Ramos (cell line): Measurements from ENCODE around the gene EXOSC10.
"Not testable (repeated sequence)": the region's sequence is repeated elsewhere in the genome, so short reads cannot be mapped to it uniquely, and the experiment has no call there.

Experiments
- in situ Hi-C: fragments of 300-500 bp; cut with MboI; formaldehyde crosslinking; loops from one replicate; pipeline ENCODE4 v1.14.3; 2022; ENCODE audit warnings: low sequenced_read_pairs; ENCODE audit not compliant: unreplicated experiment

EXOSC10 gene

DNA sequence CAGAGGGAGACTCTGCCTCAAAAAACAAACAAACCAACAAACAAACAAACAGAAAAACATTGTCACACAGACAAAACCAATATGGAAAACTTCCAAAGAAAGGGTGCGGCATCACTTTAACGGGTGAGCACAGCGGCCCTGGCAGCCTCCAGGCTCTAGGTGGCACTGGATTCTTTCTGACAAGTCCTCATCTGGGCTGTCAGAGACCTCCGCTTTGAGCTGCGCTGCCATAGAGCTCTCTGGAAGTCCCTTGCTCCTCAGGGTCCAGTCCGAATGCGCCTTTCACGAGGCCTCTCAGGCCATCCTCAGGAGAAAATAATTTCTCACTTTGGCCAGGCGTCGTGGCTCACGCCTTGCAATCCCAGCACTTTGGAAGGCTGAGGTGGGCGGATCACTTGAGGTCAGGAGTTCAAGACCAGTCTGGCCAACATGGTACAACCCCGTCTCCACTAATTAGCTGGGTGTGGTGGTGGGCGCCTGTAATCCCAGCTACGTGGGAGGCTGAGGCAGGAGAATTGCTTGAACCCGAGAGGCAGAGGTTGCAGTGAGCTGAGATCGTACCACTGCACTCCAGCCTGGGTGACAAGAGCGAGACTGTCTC, 35.6 kb downstream of the EXOSC10 start:
- in situ Hi-C loops, result not testable (repeated sequence)

DNA sequence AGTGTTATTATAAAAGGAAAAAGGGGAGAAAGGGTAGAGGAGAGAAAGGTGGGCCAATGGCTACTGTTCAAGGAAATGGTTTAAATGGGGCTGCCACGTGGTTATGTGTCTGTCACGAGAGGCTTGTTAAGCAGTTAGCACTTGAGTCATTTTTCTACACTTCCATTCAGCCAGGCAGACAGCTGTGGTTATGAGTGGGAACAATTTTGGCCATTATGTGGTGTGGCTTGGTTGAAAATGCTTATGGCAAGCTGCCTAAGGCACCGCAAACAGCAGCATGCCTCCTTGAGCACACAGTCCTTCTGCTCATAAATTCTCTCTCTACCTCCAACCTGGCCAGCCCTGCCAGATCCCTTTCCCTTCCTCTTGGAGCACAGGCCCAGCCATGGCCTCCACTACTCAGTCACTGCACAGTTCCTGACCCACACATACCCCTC, 36.7 kb downstream of the EXOSC10 start:
- in situ Hi-C loops, result no loop called here

DNA sequence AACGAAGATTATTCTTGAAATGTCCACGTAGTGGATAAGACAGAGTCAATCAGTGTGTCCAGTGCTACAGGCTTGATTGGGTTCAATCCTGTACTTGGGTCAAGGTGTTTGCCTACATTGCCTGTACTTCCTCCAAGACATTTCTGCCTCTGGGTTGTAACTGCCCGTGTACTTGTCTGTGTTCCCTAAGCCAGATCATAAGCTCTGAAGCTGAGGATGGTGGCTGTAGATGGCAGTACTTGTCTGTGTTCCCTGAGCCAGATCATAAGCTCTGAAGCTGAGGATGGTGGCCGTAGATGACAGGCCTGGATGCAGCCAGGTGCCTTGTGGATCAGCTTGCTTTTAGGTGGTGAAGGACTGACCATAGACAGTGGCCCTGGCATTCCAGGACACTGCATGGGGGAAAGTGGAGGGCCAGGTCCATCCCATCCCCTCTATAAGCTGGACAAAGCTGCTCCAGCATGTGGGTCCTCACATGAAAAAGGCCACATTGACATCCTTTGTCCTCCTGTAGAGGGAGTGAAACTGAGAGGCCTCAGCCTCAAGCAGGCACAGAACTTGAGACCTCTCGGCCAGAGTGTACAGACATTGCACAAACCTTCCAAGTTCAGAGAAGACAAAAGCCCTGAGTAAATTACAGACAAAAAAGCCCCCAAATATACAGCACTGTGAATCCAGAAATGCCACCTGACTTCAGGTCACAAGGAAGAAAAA, 37.9 kb downstream of the EXOSC10 start:
- in situ Hi-C loops, result no loop called here

DNA sequence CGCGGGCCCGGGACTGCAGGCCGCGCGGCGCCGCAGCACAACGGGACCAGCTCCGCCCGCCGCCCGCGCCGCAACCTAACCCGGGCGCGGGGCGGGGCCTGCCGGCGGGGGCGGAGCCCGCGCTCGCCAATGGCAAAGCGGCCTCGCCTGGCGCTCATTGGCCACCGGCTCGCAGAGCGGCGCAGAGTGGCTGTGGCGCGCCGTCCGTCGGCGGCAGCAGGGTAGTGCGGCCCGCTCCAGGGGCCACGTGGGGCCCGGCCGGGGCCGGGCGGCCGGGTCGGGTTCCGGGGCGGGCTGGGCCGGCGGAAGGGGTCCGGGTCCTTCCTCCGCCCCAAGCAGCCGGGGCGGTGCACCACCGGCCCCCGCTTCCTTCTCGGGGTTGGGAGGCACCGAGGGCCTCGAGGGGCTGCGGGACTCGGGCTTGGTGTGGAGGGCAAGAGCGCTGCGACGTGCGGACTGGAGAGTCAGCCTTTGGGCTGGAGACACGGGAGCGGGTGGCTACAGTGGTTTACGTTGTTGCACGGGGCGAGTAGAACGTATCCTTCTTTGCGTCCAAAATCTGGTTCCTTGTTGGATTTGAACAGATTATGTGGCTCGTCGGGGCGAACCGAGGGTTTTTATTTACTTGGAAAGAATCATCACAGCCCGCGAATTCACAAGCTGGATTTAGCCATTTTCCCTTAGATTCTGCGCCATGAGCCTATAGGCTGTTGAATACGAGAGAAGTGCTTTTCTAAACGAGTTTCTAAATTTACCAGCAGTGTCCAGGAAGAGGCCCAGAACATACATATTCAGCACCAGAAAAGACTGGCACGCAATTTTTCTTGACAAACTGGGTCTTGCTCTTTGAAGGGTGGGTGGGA, 39.5 kb downstream of the EXOSC10 start, which contains the start of gene SRM:
SRM (minus strand) TSS at position 51 of the 863 bp plus-strand sequence. CDS start 75 bp downstream, outside the sequence.
- in situ Hi-C loops, result no loop called here

DNA sequence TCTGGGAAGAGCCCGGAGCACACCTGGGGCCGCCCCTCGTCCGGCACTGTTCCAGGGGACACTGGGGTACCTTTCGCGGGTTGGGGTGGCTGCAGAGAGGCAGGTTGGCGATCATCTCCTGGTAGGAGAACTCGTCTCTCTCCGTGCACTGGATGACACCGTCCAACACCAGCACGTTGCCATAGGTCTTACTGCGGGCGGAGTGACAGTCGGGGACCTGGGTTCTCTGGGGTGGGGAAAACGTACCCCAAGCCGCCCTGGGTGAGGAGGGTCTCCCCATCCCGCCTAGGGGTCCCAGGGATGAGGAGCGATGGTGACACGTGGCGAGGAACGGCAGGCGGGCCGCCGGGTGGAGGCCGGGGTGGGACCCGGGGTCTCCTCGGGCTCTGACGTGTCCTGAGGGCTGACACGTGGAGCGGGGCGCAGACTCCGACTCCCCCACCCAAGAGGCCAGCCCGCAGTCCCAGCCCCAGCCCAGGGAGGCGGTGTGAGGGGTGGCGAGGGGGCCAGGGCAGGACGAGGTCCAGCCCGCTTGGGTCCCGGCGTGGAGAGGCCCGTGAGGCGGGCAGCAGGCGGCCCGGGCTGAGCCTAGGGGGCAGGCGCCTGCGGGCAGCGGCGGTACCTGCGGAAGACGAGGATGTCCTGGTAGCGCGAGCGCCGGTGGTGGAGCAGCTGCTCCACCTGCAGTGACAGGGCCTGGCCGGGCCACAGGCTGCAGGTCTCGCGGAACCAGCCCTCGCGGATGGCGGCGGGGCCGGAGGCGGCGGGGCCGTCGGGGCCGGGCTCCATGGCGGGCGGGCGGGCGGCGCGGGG, 40.3 kb downstream of the EXOSC10 start:
- in situ Hi-C loops, result no loop called here

DNA sequence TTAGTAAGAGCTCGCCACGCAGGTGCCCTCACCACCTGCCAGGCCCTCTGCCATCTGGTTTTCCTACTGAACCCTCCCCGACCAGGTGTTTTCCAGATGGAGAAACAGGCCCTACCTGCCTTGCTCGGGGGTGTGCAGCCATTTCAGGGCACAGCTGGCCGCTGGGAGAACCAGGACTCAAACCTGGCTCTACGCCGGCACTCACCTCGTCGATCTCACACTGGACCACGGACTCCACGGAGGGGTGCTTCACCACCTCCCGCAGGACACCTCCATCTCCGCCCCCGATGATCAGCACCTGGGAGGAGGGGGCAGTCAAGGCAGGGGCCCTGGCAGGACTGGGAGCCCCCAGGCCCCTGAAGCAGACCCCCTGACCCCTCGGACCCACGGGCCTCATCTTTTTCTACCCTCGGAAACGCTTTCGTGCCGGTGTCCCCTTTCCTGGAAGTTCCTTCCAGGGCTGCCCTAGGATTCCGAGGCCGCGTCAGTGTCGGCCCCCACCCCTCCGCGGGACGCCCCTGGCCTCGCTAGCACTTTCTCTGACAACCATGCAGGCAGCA, 41.0 kb downstream of the EXOSC10 start:
- in situ Hi-C loops, result no loop called here

DNA sequence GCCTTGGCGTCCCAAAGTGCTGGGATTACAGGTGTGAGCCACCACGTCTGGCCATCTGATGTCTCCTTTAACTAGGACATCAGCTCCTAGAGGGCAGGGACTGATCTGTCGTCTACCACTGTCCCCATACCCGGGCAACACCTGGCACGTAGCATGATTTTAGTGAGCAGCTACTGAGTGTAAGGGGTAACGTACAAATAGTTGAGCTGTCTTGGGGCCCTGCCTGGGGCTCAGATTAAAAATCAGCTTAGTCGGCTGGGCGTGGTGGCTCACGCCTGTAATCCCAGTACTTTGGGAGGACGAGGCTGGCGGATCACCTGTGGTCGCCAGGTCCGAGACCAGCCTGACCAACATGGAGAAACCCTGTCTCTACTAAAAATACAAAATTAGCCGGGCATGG, 41.6 kb downstream of the EXOSC10 start:
- in situ Hi-C loops, result no loop called here

DNA sequence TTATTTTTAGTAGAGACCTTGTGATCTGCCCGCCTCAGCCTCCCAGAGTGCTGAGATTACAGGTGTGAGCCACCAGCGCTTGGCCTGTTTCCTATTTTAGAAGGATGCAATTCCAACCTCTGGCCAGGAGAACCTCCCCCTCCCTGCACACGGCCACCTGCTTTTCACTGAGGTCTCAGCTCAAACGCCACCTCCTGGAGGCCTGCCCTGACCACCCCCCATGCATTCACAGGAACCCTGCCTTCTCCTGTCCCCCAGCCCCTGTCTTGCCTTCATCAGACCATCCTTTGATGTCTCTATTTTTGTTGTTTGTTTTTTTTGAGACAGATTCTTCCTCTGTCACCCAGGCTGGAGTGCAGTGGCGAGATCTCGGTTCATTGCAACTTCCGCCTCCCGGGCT, 42.2 kb downstream of the EXOSC10 start:
- in situ Hi-C loops, result no loop called here

DNA sequence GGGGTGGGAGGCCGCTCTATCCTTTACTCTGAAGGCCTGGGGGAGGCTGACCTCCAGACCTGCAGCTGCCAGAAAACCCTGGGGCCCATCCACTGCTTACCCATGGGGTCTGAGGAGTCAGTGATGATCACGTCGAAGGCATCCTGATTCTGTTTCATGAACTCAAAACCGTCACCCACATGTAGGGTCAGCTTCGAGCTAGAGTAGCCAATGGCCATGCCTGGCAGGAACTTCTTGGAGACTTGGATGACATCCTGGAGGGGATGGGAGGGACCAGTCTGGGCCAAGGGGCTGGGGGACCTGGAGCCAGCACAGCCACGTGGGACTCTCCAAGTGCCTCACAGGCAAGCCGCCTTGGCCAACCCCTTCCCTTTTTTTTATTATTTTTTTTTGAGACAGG, 43.2 kb downstream of the EXOSC10 start:
- in situ Hi-C loops, result no loop called here

DNA sequence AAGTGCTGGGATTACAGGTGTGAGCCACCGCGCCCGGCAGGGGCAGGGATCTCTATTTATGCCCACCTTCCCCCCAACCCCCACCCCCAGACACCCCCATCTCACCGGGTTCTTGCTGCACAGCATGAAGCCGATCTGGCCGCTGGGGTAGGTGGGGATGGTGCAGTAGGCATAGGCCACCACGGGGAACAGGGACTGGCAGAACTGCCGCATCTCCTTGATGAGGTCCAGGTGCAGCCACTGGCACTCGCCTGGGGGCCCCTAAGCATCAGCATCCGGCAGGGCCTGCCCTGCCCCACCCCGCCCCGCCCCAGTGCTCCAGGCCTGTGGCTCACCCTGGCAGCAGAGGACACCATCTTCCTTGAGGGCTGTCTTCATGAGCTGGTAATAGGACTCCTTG, 44.0 kb downstream of the EXOSC10 start:
- in situ Hi-C loops, result no loop called here

DNA sequence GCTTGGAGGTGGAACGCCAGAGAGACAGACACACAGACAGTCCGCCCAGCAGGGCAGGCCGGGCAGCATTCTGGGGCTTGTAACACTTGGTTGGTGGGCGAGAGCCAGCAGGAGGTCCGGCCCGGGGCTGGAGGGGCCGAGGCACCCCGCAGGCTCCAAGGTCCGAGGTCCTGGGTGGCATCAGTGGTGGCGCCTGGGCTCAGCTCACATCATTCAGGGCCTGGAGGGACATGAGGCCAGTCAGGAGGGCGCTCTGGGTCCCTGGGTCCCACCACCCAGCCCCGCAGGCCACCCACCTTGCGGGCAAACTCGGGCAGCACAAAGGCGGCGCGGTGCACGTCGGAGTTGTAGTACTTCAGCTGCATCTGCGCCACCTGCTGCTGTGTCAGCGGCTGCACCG, 45.0 kb downstream of the EXOSC10 start:
- in situ Hi-C loops, result no loop called here

DNA sequence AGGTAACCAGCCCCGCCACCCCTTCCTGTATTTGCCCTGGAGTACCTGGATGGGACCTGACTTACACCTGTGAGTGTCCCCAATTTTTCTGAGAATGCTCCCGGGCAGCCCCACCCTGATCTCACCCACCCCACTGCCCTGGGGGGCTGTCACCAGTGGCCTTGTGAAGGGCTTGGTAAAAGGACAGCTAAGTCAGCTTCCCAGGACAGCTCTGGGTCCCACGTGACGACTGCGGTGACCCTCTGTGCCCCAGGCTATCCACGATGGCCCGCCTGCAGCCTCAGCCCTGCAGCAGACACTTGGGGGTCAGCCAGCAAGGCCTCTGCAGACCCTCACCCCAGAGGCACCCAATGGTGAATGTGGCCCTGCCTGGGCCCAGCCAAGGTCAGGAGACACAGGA, 45.5 kb downstream of the EXOSC10 start:
- in situ Hi-C loops, result no loop called here

DNA sequence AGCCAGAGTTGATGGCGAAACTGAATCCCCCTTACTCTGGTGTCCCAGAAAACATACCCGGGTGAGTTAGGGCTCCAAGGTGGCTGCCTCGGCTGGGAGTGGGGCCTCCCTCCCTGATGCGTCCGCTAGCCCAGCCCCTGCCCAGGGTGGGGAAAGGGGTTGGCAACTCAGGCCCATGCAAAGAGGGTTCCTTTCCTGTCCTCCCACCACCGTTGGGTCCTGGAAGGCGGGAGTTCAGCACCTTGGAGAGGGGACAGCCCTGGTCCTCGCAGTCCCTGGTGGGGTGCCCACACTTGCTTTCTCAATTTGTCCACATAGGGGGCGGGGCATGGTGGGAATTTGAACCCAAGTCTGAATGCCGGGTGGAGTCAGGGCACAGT, 45.9 kb downstream of the EXOSC10 start:
- in situ Hi-C loops, result no loop called here

DNA sequence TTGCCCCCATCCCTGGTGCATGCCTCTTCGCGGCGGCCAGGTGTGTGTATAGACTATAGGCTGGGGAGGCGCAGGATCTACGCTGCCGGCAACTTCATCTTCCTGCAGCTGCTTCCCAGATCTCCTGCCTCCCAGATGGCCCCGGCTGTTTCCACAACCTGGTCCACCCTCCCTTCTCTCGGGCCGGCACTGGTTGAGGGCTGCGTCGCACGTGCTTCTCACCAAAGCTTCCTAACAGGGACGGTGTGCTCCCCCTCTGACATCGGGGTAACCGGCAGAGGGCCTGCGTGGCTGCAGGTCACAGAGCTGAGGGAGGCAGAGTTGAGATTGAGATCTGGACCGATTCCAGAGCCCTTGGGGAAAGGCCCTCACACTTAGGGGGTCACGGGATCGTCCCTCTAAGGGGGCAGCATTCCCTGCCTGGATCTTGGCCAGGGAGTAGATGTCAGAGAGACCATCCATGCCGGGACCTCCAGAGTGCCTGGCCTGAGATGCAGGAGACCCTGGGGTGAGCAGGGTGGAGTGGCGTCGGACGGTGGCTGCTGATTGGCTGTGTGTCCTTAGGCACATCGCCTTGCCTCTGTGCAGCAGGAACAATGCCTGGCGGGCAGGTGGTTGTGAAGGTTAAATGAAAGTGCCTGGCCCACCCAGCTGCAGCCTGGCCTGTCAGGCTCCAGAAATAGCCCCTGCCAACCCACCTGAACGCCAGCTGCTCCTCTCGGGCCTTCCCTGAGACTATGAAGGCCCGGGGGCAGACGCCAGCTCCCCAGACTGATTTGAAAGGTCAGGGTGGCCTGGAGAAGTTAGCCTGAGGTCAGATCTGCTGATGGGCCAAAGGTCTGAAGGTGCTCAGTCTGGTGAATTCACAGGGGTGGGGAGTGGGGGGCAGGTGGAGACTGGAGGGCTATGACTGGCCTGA, 46.6 kb downstream of the EXOSC10 start:
- in situ Hi-C loops, result no loop called here

DNA sequence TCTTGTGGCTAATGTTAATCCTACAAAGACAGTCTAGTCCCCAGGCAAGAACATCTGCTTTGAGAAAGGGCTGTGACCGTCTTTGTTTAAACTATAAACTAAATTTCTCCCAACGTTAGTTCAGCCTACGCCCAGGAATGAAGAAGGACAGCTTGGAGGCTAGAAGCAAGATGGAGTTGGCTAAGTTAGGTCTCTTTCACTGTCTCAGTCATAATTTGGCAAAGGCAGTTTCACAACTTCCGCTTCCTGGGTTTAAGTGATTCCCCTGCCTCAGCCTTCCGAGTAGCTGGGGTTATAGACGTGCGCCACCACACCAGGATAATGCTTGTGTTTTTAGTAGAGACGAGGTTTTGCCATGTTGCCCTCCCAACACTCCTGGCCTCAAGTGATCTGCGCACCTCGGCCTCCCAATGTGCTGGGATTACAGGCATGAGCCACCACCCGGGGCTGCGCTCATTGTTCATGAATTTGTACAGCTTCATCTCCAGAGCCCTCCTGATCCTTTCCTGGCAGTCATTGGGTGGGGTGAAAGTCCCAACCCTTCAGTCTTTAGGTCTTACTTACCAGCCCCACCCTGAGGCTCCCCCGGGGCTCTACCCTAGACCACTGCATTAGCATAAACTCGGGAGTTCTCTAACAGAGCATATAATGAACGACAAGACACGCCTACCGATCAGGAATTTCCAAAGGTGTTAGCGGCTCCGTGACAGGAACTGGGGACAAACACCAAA, 47.7 kb downstream of the EXOSC10 start:
- in situ Hi-C loops, result no loop called here

DNA sequence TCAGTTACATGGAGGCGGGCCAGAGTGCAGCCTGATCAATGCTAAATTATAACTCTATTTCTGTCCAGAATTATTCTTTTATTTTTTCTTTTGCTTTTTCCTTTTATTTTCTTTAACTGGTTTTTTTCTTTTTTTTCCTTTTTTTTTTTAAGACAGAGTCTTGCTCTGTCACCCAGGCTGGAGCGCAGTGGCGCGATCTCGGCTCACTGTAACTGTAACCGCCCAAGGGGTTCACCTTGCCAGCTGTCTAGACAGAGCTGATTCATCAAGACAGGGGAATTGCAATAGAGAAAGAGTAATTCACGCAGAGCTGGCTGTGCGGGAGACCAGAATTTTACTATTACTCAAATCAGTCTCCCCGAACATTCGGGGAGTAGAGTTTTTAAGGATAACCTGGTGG, 48.5 kb downstream of the EXOSC10 start:
- in situ Hi-C loops, result not testable (repeated sequence)

DNA sequence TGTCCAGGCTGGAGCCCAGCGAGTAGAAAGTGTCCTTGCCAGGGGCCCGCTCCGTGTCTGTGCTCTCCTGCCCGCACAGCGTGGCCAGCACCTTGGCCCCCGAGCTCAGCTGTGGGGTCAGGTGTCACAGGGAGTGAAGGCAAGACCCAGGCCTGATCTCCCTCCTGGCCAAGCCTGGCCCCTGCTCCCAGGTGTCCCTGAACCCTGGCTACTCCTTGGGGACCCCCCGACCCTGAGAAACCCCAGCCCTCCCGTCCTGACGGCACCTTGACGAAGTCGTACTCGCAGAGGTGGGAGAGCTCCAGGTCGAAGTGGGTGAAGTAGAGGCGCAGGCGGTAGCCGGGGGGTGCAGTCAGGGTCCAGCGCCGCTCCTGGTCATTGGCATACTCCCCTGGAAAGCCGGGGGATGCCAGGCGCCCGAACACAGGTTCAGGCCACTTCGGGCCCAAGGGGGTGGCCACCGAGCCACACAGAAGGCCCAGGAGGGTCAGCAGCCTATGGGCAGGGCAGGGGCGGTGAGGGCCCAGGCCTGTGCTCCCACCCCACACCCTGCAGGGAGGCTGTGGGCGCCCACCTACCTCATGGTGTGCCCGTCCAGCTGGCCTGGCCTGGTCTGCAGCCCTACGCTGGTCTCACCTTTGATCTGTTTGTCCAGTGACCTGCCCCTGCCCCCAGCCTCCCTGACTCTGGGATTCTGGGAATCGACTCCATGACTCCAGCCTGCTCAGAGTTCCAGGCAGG, 52.9 kb downstream of the EXOSC10 start, which contains the start of gene MASP2:
MASP2 (minus strand) TSS at position 615 of the 741 bp plus-strand sequence; CDS start at position 583, 32 bp downstream.
- in situ Hi-C loops, result no loop called here

DNA sequence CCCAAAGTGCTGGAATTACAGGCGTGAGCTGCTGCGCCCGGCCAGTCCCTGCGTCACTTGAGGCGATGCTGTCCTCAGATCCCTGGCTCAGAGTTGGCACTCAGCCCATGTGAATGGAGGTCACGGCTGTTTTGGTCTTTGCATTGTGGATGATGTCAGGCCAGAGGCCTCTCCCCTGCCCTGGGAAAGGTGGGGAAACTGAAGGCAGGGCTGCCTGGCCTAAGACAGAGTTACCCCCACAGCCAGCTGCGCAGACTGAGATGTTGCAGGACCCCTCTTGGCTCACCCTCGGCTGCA, 53.5 kb downstream of the EXOSC10 start:
- in situ Hi-C loops, result no loop called here
